Fibroblast of mammary gland (primary cell): ENCODE measurements around the gene LAMA5.

Source experiments
- DNase-seq: peaks from one replicate; pipeline ENCODE4 v3.0.0-alpha.2; 2010; ENCODE audit warnings: low read depth
- H3K4me3 ChIP-seq: 2 replicates; pipeline ENCODE4 v1.5.1; 2011; ENCODE audit warnings: low read depth, mild to moderate bottlenecking, low read length, moderate library complexity; ENCODE audit not compliant: control insufficient read depth
- CTCF ChIP-seq: conservative IDR thresholded peaks from 2 replicates; pipeline ENCODE4 v1.5.1; 2011; ENCODE audit warnings: low read depth, low read length, inconsistent platforms; ENCODE audit not compliant: control insufficient read depth, insufficient read depth

Gene LAMA5

GRCh38 chr20:62300319-62300718, 66.8 kb downstream of the LAMA5 start:
- no peak for DNase-seq
- TF ChIP-seq CTCF, result no peak
- no peak overlapping the region for H3K4me3 ChIP-seq

GRCh38 chr20:62299666-62300236, 67.4 kb downstream of the LAMA5 start:
- no peak for TF ChIP-seq CTCF
- H3K4me3 ChIP-seq, result no peak overlapping the region
- DNase-seq, result no peak

GRCh38 chr20:62298577-62299249, 68.4 kb downstream of the LAMA5 start:
- TF ChIP-seq CTCF, result no peak
- DNase-seq, result no peak
- no peak overlapping the region for H3K4me3 ChIP-seq

GRCh38 chr20:62297449-62298227, 69.5 kb downstream of the LAMA5 start:
- no peak for DNase-seq
- no peak for TF ChIP-seq CTCF
- H3K4me3 ChIP-seq, result no peak overlapping the region

- TF ChIP-seq CTCF, result no peak
Measured at GRCh38 chr20:62296724-62297448, 70.2 kb downstream of the LAMA5 start.

GRCh38 chr20:62294516-62294915, 72.6 kb downstream of the LAMA5 start:
- H3K4me3 ChIP-seq, result no peak overlapping the region
- TF ChIP-seq CTCF, result no peak
- no peak for DNase-seq

More at GRCh38 chr20:62296724-62297448, 70.2 kb downstream of the LAMA5 start:
- no peak for DNase-seq
- H3K4me3 ChIP-seq, result no peak overlapping the region
